Natural killer cell (primary cell): ENCODE measurements around the gene TAF6L. TPM values are rescaled to one million over a fixed set of nuclear protein-coding genes. Genes with fewer than 3 reads are reported as not detected.
A peak's percentile ranks its signal among the peaks of the same experiment; 100 is the strongest.

ENCODE experiments used
- ATAC-seq, 3 donors: fragments of 150-1000 bp in 2 of 3; fragments of 200-7000 bp in 1 of 3; cut with Tn5 transposase; 1 replicate in 1 of 3; 2 replicates in 2 of 3; pipeline ENCODE4 v1.10.0; 2021; ENCODE audit warnings: mild to moderate bottlenecking in 2 of 3, moderate library complexity in 2 of 3
- DNase-seq, 2 donors: peaks; one replicate each; pipeline versions ENCODE4 v3.0.0 to v3.0.0-alpha.2; 2013 to 2021; ENCODE audit warnings: mixed read lengths in 1 of 2
- H3K27ac ChIP-seq: one replicate; pipeline ENCODE4 v1.5.1; 2013; ENCODE audit warnings: mild to moderate bottlenecking, low read length
- H3K27me3 ChIP-seq: one replicate; pipeline ENCODE4 v1.6.1; 2013; ENCODE audit warnings: low read length; ENCODE audit not compliant: control insufficient read depth, insufficient read depth
- H3K36me3 ChIP-seq: one replicate; pipeline ENCODE4 v1.6.1; 2013; ENCODE audit warnings: low read length; ENCODE audit not compliant: control insufficient read depth, insufficient read depth
- H3K4me1 ChIP-seq: one replicate; pipeline ENCODE4 v1.6.1; 2013; ENCODE audit warnings: low read length; ENCODE audit not compliant: control insufficient read depth, insufficient read depth
- H3K4me3 ChIP-seq: one replicate; pipeline ENCODE4 v1.5.1; 2013; ENCODE audit warnings: low read length
- H3K9me3 ChIP-seq: one replicate; pipeline ENCODE4 v1.6.1; 2013; ENCODE audit warnings: low read length; ENCODE audit not compliant: control insufficient read depth, insufficient read depth
- H3K27ac Mint-ChIP-seq, 2 donors: one replicate each; pipeline ENCODE4 v1.8.0; 2022; ENCODE audit warnings: mild to moderate bottlenecking in 2 of 2, mixed read lengths in 2 of 2, moderate library complexity in 1 of 2
- H3K27me3 Mint-ChIP-seq, 2 donors: one replicate each; pipeline ENCODE4 v1.8.0; 2022; ENCODE audit warnings: low read depth in 2 of 2, mixed read lengths in 2 of 2
- H3K36me3 Mint-ChIP-seq: one replicate; pipeline ENCODE4 v1.8.0; 2022; ENCODE audit warnings: mixed read lengths
- H3K4me1 Mint-ChIP-seq, 2 donors: one replicate each; pipeline ENCODE4 v1.8.0; 2022; ENCODE audit warnings: mixed read lengths in 2 of 2
- H3K4me3 Mint-ChIP-seq: one replicate; pipeline ENCODE4 v1.8.0; 2022; ENCODE audit warnings: mild to moderate bottlenecking, moderate library complexity, mixed read lengths
- H3K9me3 Mint-ChIP-seq, 2 donors: one replicate each; pipeline ENCODE4 v1.8.0; 2022; ENCODE audit warnings: mixed read lengths in 2 of 2
- CTCF ChIP-seq: fragments of 200-600 bp; IDR thresholded peaks from one replicate; pipeline ENCODE4 v1.8.0; 2022; ENCODE audit warnings: antibody characterized with exemption
- WGBS: methylation state at CpG from one replicate; pipeline ENCODE4 v1.1.7; 2013; ENCODE audit warnings: missing lambda C conversion rate; ENCODE audit not compliant: insufficient coverage; 5-methylcytosine and 5-hydroxymethylcytosine counted together
- intact Hi-C: fragments of 100-400 bp; cut with micrococcal nuclease; formaldehyde crosslinking; loops from one replicate; pipeline ENCODE4 v1.14.2; 2022
- total RNA-seq, 4 donors: library from RNA; stranded (reverse); fragments of 120-200 nt in 1 of 4; gene quantifications; one replicate each; pipeline versions ENCODE4 v1.2.3 to v1.2.4, GENCODE V29; 2013 to 2022

Gene TAF6L
- total RNA-seq, 3 donors from 2014 or later (not counting 1 experiment from before 2014, with no cell fraction given), result 18.4 to 20.3 (median 18.8) TPM

DNA sequence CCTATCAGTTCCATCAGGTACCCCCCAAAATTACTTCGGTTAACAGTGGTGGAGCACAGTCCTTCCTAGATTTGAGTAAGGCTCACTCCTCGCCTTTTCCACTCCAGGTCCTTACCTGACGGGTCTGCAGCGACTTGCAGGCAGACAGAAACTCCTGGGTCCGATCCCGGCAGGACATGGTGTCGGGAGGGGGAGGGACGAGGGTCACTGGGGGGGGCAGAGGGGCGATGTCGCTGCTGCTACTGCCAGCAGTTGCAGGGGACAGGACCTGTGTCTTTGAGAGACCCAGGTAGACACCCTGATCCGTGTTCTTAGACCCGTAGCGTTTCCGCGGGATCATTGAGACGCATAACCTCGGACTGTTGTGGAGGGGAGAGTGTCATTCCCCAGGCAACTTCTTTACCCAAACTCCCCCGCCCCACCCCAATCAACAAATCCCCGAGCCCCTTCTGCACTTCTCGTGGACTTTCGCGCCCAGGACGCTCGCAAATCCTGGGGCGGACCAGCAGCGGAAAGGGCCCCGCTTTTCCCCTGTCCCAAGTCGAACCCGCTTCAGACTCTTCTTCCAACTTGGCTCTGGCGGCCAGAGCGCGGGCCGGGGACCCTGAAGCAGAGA is 59.8 kb downstream of the TAF6L start:
- peak overlapping the region; percentile 87 for H3K4me3 ChIP-seq
- Mint-ChIP-seq H3K36me3 (no peaks in the 10 kb centered on the region), H3K27ac (peak overlapping the region; percentile 99 to 100), H3K27me3 (no peaks in the 10 kb centered on the region), H3K4me1 (peaks cover 27 to 42% of the 10 kb centered on the region in 2 donors), H3K9me3 (no peaks in the 10 kb centered on the region), H3K4me3 (peak overlapping the region; percentile 97)
- H3K4me1 ChIP-seq, result peaks cover 22% of the 10 kb centered on the region
- DNase-seq (peak in 1 of 2 donors; percentile 38), ATAC-seq (no peak)
- intact Hi-C loops, result loop anchor here (1.0 kb wide), 1 partner anchor 8 kb away; the partner anchor contains the start of gene WDR74
- no peaks in the 10 kb centered on the region for H3K27me3 ChIP-seq
- peaks cover 41% of the 10 kb centered on the region for H3K36me3 ChIP-seq
- under 1% methylated on average over 31 of the region's 33 CpGs for WGBS
- no peaks in the 10 kb centered on the region for H3K9me3 ChIP-seq
- peak overlapping the region; percentile 93 for H3K27ac ChIP-seq
- TF ChIP-seq CTCF, result no peak

GRCh38 chr11:62831520-62832335 is 60.5 kb downstream of the TAF6L start, which contains the start of gene STX5:
Gene STX5, minus strand, starts transcription at chr11:62832051. Its CDS starts 808 bp downstream, at chr11:62831243.
- ATAC-seq, result peak; percentile 90 to 98 (median 93)
- no peaks in the 10 kb centered on the region for H3K27me3 ChIP-seq
- peaks cover 22% of the 10 kb centered on the region for H3K4me1 ChIP-seq
- DNase-seq, result peak; percentile 100
- under 1% methylated on average over 65 of the region's 65 CpGs for WGBS
- H3K27me3 Mint-ChIP-seq, result no peaks in the 10 kb centered on the region
- H3K36me3 Mint-ChIP-seq, result no peaks in the 10 kb centered on the region
- peaks cover 46% of the 10 kb centered on the region for H3K36me3 ChIP-seq
- no peaks in the 10 kb centered on the region for H3K9me3 Mint-ChIP-seq
- H3K27ac ChIP-seq, result peak within 1 kb of the TSS; percentile 93
- H3K27ac Mint-ChIP-seq, result peak within 1 kb of the TSS; percentile 99 to 100
- H3K4me3 ChIP-seq, result peak within 1 kb of the TSS; percentile 87
- intact Hi-C loops, result loop anchor here (1.0 to 2.0 kb wide), 3 partner anchors 8 to 105 kb away; partner anchors contain the start of genes HNRNPUL2, NXF1 and WDR74
- peak within 1 kb of the TSS; percentile 97 for H3K4me3 Mint-ChIP-seq
- H3K9me3 ChIP-seq, result no peaks in the 10 kb centered on the region
- peaks cover 27 to 42% of the 10 kb centered on the region in 2 donors for H3K4me1 Mint-ChIP-seq
- TF ChIP-seq CTCF, result no peak

DNA sequence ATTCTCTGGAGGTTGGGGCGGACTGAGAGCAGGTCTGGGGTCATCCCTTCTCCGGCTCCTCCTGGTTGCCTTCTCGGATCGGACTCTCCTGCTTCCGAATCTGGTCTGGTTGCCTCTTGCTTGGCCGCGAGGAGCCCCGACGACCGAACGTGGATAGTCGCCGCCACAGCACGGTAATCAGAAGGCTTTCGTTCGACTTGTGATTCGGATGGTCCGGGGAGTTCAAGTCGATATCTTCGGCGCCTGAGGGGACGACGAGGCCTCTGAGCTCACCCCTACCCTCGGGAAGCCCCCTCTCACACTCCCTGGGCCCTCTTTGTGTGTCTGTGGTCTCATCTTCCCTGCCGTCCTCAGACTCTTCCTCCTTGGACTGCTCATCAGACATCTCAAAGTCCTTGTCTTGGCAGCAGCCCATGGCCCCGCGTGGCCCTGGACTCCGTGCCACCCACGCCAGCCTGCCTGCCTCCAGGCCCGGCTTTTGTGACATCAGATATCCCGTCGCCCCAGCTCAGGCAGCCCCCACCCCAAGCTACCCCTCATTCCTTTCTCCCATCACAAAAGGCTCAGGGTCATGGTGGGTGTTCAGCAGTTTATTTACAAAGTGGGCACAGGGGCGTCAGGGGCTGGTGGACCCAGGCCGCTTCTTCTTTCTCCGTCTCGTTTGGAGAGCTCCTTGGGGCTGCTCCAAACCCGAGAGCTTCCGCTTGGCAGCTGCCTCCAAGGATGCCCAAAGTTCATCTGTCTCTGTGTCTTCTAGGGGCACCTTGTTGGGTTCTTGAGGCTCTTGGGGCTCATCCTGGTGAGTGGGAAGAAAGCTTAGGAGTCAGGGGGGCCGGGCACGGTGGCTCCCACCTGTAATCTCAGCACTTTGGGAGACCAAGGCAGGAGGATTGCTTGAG is 61.4 kb downstream of the TAF6L start, which contains the start of gene TEX54:
Gene TEX54 (minus strand): TSS at position 506 of the 899 bp plus-strand sequence.
- WGBS, result 26% methylated on average over 40 of the region's 40 CpGs
- no peak for TF ChIP-seq CTCF
- peaks cover 22% of the 10 kb centered on the region for H3K4me1 ChIP-seq
- Mint-ChIP-seq H3K4me1 (peaks cover 26 to 42% of the 10 kb centered on the region in 2 donors), H3K27ac (peak within 1 kb of the TSS; percentile 99 to 100), H3K36me3 (no peaks in the 10 kb centered on the region), H3K9me3 (no peaks in the 10 kb centered on the region), H3K4me3 (peak within 1 kb of the TSS; percentile 97), H3K27me3 (no peaks in the 10 kb centered on the region)
- DNase-seq, result no peak
- H3K27me3 ChIP-seq, result no peaks in the 10 kb centered on the region
- peak within 1 kb of the TSS; percentile 93 for H3K27ac ChIP-seq
- intact Hi-C loops, result loop anchor here (1.0 to 2.0 kb wide), 2 partner anchors 27 to 106 kb away; partner anchors contain the start of genes HNRNPUL2 and NXF1
- H3K36me3 ChIP-seq, result peaks cover 37% of the 10 kb centered on the region
- peak in 2 of 3 donors; percentile 1 for ATAC-seq
- H3K9me3 ChIP-seq, result no peaks in the 10 kb centered on the region
- H3K4me3 ChIP-seq, result peak within 1 kb of the TSS; percentile 87
